ENCODE measurements around the gene KCNQ1. TPM values are rescaled to one million over a fixed set of nuclear protein-coding genes. Genes with fewer than 3 reads are reported as not detected.

KCNQ1 gene
- total RNA-seq, 1 experiment from 2014 or later, result not detected

DNA sequence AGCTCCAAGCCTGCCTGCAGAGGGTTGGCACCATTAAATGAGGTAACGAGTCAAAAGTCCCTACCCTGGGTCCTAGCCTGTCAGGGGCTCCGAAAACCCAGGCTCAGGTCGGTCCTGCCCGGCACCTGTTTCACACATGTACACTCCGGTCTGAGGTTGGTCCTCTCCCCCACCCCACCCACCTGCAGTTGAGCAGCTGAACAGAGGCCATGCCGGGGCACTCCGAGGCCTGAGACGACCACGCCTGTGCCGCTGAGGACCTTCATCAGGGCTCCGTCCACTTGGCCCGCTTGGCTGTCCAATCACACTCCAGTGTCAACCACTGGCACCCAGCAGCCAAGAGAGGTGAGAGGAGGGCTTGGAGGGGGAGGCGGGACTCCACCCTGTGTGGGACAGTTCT, 42.7 kb upstream of the KCNQ1 start:
- no peak overlapping the region for H2AFZ ChIP-seq
- no peak overlapping the region for H3K27ac ChIP-seq
- no peak for DNase-seq
- H3K9me3 ChIP-seq (ENCODE audit: insufficient read depth, low read depth), result no peaks in the 10 kb centered on the region
- BruUV-seq (replicated peaks), result no TSS peak
- peaks cover 10% of the 10 kb centered on the region; the same call in 1 of the 2 replicates for H3F3A ChIP-seq (ENCODE audit: insufficient read depth, low read depth)
- POLR2A ChIA-PET (ENCODE audit: unreplicated experiment), result no interaction called here
- peaks cover 19% of the 10 kb centered on the region for H3K79me2 ChIP-seq (ENCODE audit: low read depth)
- H4K20me1 ChIP-seq (ENCODE audit: insufficient read depth), result no peaks in the 10 kb centered on the region
- no peaks in the 10 kb centered on the region for H3K4me1 ChIP-seq (replicated peaks; ENCODE audit: insufficient read depth)
- no peaks in the 10 kb centered on the region for H3K36me3 ChIP-seq (ENCODE audit: low read depth)
- TF ChIP-seq EZH2 (IDR thresholded peaks at IDR 0.05; ENCODE audit: low read depth), result no peak
- H3K4me3 ChIP-seq, result peak overlapping the region; percentile 89; the same call in 1 of the 2 replicates
- no peaks in the 10 kb centered on the region for H3K9me2 ChIP-seq (ENCODE audit: insufficient read depth)
- CTCF ChIA-PET, result no interaction called here
- H3K27me3 ChIP-seq (ENCODE audit: insufficient read depth, low read depth), result no peaks in the 10 kb centered on the region
- intact Hi-C loops (cut with micrococcal nuclease; ENCODE audit: unreplicated experiment), result loop anchor here (5.0 kb wide), 1 partner anchor 205 kb away; no protein-coding TSS in a partner anchor
- H3K4me2 ChIP-seq, result peak overlapping the region; percentile 81

- Histone ChIP-seq H3K9me3 (ENCODE audit: insufficient read depth, low read depth) (no peaks in the 10 kb centered on the region), H2AFZ (no peak overlapping the region), H3K27me3 (ENCODE audit: insufficient read depth, low read depth) (no peaks in the 10 kb centered on the region), H3K4me1 (replicated peaks; ENCODE audit: insufficient read depth) (no peaks in the 10 kb centered on the region), H3K9me2 (ENCODE audit: insufficient read depth) (no peaks in the 10 kb centered on the region), H3K36me3 (ENCODE audit: low read depth) (no peaks in the 10 kb centered on the region), H4K20me1 (ENCODE audit: insufficient read depth) (no peaks in the 10 kb centered on the region), H3F3A (ENCODE audit: insufficient read depth, low read depth) (peaks cover 10% of the 10 kb centered on the region; the same call in 1 of the 2 replicates), H3K27ac (no peak overlapping the region), H3K79me2 (ENCODE audit: low read depth) (peaks cover 19% of the 10 kb centered on the region), H3K4me3 (no peak overlapping the region), H3K4me2 (no peak overlapping the region)
- TF ChIP-seq EZH2 (IDR thresholded peaks at IDR 0.05; ENCODE audit: low read depth), result no peak
- TF ChIP-seq, protein P1, sequence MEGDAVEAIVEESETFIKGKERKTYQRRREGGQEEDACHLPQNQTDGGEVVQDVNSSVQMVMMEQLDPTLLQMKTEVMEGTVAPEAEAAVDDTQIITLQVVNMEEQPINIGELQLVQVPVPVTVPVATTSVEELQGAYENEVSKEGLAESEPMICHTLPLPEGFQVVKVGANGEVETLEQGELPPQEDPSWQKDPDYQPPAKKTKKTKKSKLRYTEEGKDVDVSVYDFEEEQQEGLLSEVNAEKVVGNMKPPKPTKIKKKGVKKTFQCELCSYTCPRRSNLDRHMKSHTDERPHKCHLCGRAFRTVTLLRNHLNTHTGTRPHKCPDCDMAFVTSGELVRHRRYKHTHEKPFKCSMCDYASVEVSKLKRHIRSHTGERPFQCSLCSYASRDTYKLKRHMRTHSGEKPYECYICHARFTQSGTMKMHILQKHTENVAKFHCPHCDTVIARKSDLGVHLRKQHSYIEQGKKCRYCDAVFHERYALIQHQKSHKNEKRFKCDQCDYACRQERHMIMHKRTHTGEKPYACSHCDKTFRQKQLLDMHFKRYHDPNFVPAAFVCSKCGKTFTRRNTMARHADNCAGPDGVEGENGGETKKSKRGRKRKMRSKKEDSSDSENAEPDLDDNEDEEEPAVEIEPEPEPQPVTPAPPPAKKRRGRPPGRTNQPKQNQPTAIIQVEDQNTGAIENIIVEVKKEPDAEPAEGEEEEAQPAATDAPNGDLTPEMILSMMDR (conservative IDR thresholded peaks at IDR 0.05), result no peak
- POLR2A ChIA-PET (ENCODE audit: unreplicated experiment), result no interaction called here
- no peak for DNase-seq
- no TSS peak for BruUV-seq (replicated peaks)
- intact Hi-C loops (cut with micrococcal nuclease; ENCODE audit: unreplicated experiment), result loop anchor here (5.0 kb wide), 1 partner anchor 206 kb away; no protein-coding TSS in a partner anchor
- CTCF ChIA-PET, result no interaction called here
These were observed 41.7 kb upstream of the KCNQ1 start for GRCh38 chr11:2402890-2403645.

DNA sequence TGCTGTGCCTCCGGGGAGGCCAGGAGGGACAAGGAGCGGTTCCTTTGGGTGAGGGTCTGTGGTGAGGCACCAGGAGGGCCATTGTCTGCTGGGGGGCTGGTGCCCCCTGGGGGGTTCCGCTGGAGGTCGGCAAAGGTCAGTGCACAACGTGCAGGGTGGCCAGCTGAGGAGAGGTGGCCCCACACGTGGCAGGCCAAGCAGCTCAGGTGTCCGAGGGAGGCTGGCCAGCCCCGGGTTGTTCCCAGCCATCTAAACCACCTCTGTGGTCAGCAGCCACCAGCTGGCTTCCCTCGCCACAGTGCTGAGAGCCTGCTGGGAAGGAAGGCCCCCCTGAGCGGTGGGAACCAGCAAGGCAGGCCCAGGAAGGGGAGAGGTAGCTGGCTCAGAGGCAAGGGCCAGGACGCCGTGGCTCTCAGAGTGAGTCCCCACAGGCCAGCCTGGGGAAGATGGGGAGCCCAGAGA, 40.0 kb upstream of the KCNQ1 start:
- DNase-seq, result no peak
- no TSS peak for BruUV-seq (replicated peaks)
- Histone ChIP-seq H2AFZ (no peak overlapping the region), H3K79me2 (ENCODE audit: low read depth) (peaks cover 19% of the 10 kb centered on the region), H3K9me3 (ENCODE audit: insufficient read depth, low read depth) (no peaks in the 10 kb centered on the region), H3K9me2 (ENCODE audit: insufficient read depth) (no peaks in the 10 kb centered on the region), H3K4me3 (no peak overlapping the region), H3K27me3 (ENCODE audit: insufficient read depth, low read depth) (no peaks in the 10 kb centered on the region), H3K4me1 (replicated peaks; ENCODE audit: insufficient read depth) (no peaks in the 10 kb centered on the region), H3K36me3 (ENCODE audit: low read depth) (no peaks in the 10 kb centered on the region), H3F3A (ENCODE audit: insufficient read depth, low read depth) (peaks cover under 1% of the 10 kb centered on the region; the same call in 1 of the 2 replicates), H3K27ac (no peak overlapping the region), H4K20me1 (ENCODE audit: insufficient read depth) (no peaks in the 10 kb centered on the region), H3K4me2 (no peak overlapping the region)
- intact Hi-C loops (cut with micrococcal nuclease; ENCODE audit: unreplicated experiment), result loop anchor here (5.0 kb wide), 1 partner anchor 207 kb away; no protein-coding TSS in a partner anchor
- ChIA-PET POLR2A (ENCODE audit: unreplicated experiment) (no interaction called here), CTCF (no interaction called here)
- TF ChIP-seq, protein P1 (conservative IDR thresholded peaks at IDR 0.05), result no peak
